ENCODE results near the gene KLF12. TPM values are rescaled to one million over a fixed set of nuclear protein-coding genes. Genes with fewer than 3 reads are reported as not detected.

Gene KLF12
- polyA plus RNA-seq, 2 of the 4 experiments (the other 2 are of a cell fraction), result 1.6 to 6.0 TPM

- TF ChIP-seq JUN (IDR thresholded peaks at IDR 0.05) (no peak), ZFP36 (IDR thresholded peaks at IDR 0.05; ENCODE audit: borderline replicate concordance, partially characterized antibody) (no peak), POLR2A (IDR thresholded peaks at IDR 0.05; ENCODE audit: low read length) (no peak), HES2 (IDR thresholded peaks at IDR 0.05) (no peak), PHF8 (IDR thresholded peaks at IDR 0.05; ENCODE audit: borderline replicate concordance, low read depth) (no peak), MAZ (IDR thresholded peaks at IDR 0.05; ENCODE audit: borderline replicate concordance, low read depth, low read length) (no peak), CEBPB (IDR thresholded peaks at IDR 0.05) (no peak), KDM1A (IDR thresholded peaks at IDR 0.05; ENCODE audit: low read depth) (no peak), RCOR1 (IDR thresholded peaks at IDR 0.05; ENCODE audit: low read depth, low read length) (no peak), EP300 (IDR thresholded peaks at IDR 0.05) (no peak)
- TF ChIP-seq, protein P1, sequence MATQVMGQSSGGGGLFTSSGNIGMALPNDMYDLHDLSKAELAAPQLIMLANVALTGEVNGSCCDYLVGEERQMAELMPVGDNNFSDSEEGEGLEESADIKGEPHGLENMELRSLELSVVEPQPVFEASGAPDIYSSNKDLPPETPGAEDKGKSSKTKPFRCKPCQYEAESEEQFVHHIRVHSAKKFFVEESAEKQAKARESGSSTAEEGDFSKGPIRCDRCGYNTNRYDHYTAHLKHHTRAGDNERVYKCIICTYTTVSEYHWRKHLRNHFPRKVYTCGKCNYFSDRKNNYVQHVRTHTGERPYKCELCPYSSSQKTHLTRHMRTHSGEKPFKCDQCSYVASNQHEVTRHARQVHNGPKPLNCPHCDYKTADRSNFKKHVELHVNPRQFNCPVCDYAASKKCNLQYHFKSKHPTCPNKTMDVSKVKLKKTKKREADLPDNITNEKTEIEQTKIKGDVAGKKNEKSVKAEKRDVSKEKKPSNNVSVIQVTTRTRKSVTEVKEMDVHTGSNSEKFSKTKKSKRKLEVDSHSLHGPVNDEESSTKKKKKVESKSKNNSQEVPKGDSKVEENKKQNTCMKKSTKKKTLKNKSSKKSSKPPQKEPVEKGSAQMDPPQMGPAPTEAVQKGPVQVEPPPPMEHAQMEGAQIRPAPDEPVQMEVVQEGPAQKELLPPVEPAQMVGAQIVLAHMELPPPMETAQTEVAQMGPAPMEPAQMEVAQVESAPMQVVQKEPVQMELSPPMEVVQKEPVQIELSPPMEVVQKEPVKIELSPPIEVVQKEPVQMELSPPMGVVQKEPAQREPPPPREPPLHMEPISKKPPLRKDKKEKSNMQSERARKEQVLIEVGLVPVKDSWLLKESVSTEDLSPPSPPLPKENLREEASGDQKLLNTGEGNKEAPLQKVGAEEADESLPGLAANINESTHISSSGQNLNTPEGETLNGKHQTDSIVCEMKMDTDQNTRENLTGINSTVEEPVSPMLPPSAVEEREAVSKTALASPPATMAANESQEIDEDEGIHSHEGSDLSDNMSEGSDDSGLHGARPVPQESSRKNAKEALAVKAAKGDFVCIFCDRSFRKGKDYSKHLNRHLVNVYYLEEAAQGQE (IDR thresholded peaks at IDR 0.05), result no peak
- TF ChIP-seq, protein P2, sequence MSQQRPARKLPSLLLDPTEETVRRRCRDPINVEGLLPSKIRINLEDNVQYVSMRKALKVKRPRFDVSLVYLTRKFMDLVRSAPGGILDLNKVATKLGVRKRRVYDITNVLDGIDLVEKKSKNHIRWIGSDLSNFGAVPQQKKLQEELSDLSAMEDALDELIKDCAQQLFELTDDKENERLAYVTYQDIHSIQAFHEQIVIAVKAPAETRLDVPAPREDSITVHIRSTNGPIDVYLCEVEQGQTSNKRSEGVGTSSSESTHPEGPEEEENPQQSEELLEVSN (IDR thresholded peaks at IDR 0.05; ENCODE audit: borderline replicate concordance, low read depth), result no peak
- no peak overlapping the region for H3K27ac ChIP-seq
- no peak overlapping the region for H3K4me3 ChIP-seq
- no peak for ATAC-seq
- peaks cover 16% of the 10 kb centered on the region for H3K4me1 ChIP-seq
- CTCF ChIA-PET, result no interaction called here
- FAIRE-seq, result no peak
- H3K4me2 ChIP-seq, result peak overlapping the region; percentile 72
- no peaks in the 10 kb centered on the region for H3K9me3 ChIP-seq
- POLR2A ChIA-PET, result no interaction called here
- 88% methylated on average over 17 of the region's 17 CpGs for WGBS (ENCODE audit: missing lambda C conversion rate)
- no peak for DNase-seq (ENCODE audit: low read depth in 1 of 2, low spot score in 1 of 2)
Observed at GRCh38 chr13:74132152-74132775, 1.9 kb downstream of the KLF12 start.

- CTCF ChIA-PET, result no interaction called here
- Histone ChIP-seq H3K9me3 (no peaks in the 10 kb centered on the region), H3K4me2 (no peak overlapping the region), H3K27ac (no peak overlapping the region), H3K4me3 (no peak overlapping the region), H3K4me1 (peaks cover 10% of the 10 kb centered on the region)
- ATAC-seq (no peak), DNase-seq (ENCODE audit: low read depth in 1 of 2, low spot score in 1 of 2) (no peak), FAIRE-seq (no peak)
- TF ChIP-seq, protein P3, sequence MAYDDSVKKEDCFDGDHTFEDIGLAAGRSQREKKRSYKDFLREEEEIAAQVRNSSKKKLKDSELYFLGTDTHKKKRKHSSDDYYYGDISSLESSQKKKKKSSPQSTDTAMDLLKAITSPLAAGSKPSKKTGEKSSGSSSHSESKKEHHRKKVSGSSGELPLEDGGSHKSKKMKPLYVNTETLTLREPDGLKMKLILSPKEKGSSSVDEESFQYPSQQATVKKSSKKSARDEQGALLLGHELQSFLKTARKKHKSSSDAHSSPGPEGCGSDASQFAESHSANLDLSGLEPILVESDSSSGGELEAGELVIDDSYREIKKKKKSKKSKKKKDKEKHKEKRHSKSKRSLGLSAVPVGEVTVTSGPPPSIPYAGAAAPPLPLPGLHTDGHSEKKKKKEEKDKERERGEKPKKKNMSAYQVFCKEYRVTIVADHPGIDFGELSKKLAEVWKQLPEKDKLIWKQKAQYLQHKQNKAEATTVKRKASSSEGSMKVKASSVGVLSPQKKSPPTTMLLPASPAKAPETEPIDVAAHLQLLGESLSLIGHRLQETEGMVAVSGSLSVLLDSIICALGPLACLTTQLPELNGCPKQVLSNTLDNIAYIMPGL (CRISPR knock-in tag; IDR thresholded peaks at IDR 0.05; ENCODE audit: borderline replicate concordance), result no peak
- TF ChIP-seq SMC3 (IDR thresholded peaks at IDR 0.05) (no peak), TP53 (CRISPR knock-in tag; IDR thresholded peaks at IDR 0.05) (no peak), ZFP36 (IDR thresholded peaks at IDR 0.05; ENCODE audit: borderline replicate concordance, partially characterized antibody) (no peak), POLR2A (IDR thresholded peaks at IDR 0.05; ENCODE audit: low read length) (no peak), ESRRA (IDR thresholded peaks at IDR 0.05; ENCODE audit: borderline replicate concordance, low read length) (no peak), CEBPB (IDR thresholded peaks at IDR 0.05) (no peak), MYC (IDR thresholded peaks at IDR 0.05; ENCODE audit: borderline replicate concordance, low read length) (no peak), PHF8 (IDR thresholded peaks at IDR 0.05; ENCODE audit: borderline replicate concordance, low read depth) (no peak), HOXB13 (CRISPR knock-in tag; IDR thresholded peaks at IDR 0.05; ENCODE audit: low read depth) (no peak)
- TF ChIP-seq, protein P4, sequence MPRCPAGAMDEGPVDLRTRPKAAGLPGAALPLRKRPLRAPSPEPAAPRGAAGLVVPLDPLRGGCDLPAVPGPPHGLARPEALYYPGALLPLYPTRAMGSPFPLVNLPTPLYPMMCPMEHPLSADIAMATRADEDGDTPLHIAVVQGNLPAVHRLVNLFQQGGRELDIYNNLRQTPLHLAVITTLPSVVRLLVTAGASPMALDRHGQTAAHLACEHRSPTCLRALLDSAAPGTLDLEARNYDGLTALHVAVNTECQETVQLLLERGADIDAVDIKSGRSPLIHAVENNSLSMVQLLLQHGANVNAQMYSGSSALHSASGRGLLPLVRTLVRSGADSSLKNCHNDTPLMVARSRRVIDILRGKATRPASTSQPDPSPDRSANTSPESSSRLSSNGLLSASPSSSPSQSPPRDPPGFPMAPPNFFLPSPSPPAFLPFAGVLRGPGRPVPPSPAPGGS (IDR thresholded peaks at IDR 0.05), result no peak
- TF ChIP-seq, protein P5, sequence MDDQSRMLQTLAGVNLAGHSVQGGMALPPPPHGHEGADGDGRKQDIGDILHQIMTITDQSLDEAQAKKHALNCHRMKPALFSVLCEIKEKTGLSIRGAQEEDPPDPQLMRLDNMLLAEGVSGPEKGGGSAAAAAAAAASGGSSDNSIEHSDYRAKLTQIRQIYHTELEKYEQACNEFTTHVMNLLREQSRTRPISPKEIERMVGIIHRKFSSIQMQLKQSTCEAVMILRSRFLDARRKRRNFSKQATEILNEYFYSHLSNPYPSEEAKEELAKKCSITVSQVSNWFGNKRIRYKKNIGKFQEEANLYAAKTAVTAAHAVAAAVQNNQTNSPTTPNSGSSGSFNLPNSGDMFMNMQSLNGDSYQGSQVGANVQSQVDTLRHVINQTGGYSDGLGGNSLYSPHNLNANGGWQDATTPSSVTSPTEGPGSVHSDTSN (IDR thresholded peaks at IDR 0.05), result no peak
- TF ChIP-seq, protein P6, sequence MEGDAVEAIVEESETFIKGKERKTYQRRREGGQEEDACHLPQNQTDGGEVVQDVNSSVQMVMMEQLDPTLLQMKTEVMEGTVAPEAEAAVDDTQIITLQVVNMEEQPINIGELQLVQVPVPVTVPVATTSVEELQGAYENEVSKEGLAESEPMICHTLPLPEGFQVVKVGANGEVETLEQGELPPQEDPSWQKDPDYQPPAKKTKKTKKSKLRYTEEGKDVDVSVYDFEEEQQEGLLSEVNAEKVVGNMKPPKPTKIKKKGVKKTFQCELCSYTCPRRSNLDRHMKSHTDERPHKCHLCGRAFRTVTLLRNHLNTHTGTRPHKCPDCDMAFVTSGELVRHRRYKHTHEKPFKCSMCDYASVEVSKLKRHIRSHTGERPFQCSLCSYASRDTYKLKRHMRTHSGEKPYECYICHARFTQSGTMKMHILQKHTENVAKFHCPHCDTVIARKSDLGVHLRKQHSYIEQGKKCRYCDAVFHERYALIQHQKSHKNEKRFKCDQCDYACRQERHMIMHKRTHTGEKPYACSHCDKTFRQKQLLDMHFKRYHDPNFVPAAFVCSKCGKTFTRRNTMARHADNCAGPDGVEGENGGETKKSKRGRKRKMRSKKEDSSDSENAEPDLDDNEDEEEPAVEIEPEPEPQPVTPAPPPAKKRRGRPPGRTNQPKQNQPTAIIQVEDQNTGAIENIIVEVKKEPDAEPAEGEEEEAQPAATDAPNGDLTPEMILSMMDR (IDR thresholded peaks at IDR 0.05), result no peak
- WGBS (ENCODE audit: missing lambda C conversion rate), result 58% methylated on average over 3 of the region's 3 CpGs
- POLR2A ChIA-PET, result no interaction called here
Observed at GRCh38 chr13:74131227-74131626, 3.0 kb downstream of the KLF12 start.

Data from A549 (cell line).